Central memory CD8-positive, alpha-beta T cell (primary cell): Measurements from ENCODE around the gene CALML5.

Experiments used
- ATAC-seq: fragments of 150-1000 bp; cut with Tn5 transposase; replicated peaks from 2 replicates; pipeline ENCODE4 v1.10.0; 2022; ENCODE audit warnings: mild to moderate bottlenecking, moderate FRiP score, moderate number of reproducible peaks; ENCODE audit not compliant: poor library complexity, severe bottlenecking; ENCODE audit errors: extremely low read depth
- DNase-seq, 2 donors: peaks; one replicate each; pipeline ENCODE4 v3.0.0; 2021; ENCODE audit warnings: low spot score in 2 of 2
- H3K27ac Mint-ChIP-seq: one replicate; pipeline ENCODE4 v1.8.0; 2022; ENCODE audit warnings: low read depth, mild to moderate bottlenecking, moderate library complexity, mixed read lengths
- H3K27me3 Mint-ChIP-seq: one replicate; pipeline ENCODE4 v1.8.0; 2022; ENCODE audit warnings: mixed read lengths
- H3K36me3 Mint-ChIP-seq: one replicate; pipeline ENCODE4 v1.8.0; 2022; ENCODE audit warnings: mild to moderate bottlenecking, moderate library complexity, mixed read lengths; ENCODE audit not compliant: insufficient read depth
- H3K4me1 Mint-ChIP-seq: one replicate; pipeline ENCODE4 v1.8.0; 2022; ENCODE audit warnings: mixed read lengths
- H3K4me3 Mint-ChIP-seq: one replicate; pipeline ENCODE4 v1.8.0; 2022; ENCODE audit warnings: mild to moderate bottlenecking, moderate library complexity, mixed read lengths
- H3K9me3 Mint-ChIP-seq: one replicate; pipeline ENCODE4 v1.8.0; 2022; ENCODE audit warnings: mixed read lengths

CALML5 gene

DNA sequence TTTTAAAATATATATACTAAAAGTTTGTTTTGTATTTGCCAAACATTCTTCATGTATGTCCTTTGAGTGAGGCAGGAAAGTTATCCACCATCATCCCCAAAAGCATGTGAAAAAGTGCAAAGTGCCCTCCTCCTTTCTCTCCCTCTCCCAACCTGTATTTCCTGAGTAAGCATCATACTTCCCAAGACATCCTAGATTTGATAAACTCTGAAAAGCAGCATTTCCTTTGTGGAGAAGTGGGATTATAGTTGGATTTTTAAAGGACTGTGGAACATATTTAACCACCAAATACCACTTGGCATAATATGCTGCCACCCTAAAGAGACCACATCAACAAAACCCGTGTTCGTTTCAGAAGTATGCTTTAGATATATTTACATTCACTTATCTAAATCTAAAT, 50.1 kb downstream of the CALML5 start:
- no peak overlapping the region for H3K4me3 Mint-ChIP-seq
- DNase-seq, result no peak
- no peak for ATAC-seq
- no peaks in the 10 kb centered on the region for H3K9me3 Mint-ChIP-seq
- no peak overlapping the region for H3K27ac Mint-ChIP-seq
- H3K4me1 Mint-ChIP-seq, result peaks cover 11% of the 10 kb centered on the region
- no peaks in the 10 kb centered on the region for H3K27me3 Mint-ChIP-seq
- H3K36me3 Mint-ChIP-seq, result peaks cover 2% of the 10 kb centered on the region
